ENCODE data around the gene PPP1R18.
"Not testable (repeated sequence)": the region's sequence is repeated elsewhere in the genome, so short reads cannot be mapped to it uniquely, and the experiment has no call there.

The PPP1R18 gene, protein sequence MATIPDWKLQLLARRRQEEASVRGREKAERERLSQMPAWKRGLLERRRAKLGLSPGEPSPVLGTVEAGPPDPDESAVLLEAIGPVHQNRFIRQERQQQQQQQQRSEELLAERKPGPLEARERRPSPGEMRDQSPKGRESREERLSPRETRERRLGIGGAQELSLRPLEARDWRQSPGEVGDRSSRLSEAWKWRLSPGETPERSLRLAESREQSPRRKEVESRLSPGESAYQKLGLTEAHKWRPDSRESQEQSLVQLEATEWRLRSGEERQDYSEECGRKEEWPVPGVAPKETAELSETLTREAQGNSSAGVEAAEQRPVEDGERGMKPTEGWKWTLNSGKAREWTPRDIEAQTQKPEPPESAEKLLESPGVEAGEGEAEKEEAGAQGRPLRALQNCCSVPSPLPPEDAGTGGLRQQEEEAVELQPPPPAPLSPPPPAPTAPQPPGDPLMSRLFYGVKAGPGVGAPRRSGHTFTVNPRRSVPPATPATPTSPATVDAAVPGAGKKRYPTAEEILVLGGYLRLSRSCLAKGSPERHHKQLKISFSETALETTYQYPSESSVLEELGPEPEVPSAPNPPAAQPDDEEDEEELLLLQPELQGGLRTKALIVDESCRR

DNA sequence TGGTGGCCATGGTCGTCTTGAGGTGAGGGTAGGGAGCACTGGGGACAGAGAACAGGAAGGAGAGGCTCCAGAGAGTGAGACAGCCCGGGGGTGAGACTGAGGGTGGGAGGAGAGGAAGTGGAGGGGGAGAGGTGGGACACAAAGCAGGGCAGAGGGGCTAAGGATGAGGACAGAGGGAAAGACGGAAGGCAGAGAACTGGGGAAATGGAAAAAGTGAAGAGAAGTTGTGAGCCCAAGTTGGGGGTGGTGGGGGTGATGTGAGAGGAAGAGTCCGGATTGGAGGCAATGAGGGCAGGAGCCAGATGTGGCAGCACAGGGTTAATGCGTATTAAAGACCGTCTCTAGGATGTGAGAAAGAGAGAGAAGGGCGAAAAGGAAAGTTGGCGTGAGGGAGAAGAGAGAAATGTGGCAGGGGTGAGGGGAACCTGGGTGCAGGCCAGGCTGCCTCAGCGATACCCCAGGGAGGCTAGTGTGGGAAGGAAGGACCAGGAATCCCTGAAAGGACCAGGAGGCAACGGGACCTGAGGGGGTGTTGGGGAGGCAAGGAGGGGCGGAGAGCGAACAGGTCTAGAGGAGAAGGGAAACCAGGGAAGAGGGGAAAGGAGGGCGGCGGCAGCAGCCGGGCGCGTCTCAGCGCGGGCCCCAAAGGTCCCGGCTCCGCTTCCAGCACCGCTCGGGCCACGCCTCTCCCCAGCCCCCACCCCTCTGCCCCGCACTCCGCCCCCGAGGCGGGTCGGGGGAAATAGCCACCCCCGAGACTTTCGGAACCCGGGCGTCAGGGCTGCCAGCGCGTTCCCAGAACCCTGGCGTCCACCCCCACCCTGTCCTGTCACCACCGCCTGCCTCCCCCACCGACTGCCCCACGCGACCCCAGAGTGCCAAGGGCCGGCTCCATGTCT, at the start of gene PPP1R18:
Gene PPP1R18 (minus strand): TSS at position 637 of the 899 bp plus-strand sequence. CDS start 627 bp downstream, at position 10.
- DNase-seq (ENCODE audit: low spot score), result peak; percentile 45

DNA sequence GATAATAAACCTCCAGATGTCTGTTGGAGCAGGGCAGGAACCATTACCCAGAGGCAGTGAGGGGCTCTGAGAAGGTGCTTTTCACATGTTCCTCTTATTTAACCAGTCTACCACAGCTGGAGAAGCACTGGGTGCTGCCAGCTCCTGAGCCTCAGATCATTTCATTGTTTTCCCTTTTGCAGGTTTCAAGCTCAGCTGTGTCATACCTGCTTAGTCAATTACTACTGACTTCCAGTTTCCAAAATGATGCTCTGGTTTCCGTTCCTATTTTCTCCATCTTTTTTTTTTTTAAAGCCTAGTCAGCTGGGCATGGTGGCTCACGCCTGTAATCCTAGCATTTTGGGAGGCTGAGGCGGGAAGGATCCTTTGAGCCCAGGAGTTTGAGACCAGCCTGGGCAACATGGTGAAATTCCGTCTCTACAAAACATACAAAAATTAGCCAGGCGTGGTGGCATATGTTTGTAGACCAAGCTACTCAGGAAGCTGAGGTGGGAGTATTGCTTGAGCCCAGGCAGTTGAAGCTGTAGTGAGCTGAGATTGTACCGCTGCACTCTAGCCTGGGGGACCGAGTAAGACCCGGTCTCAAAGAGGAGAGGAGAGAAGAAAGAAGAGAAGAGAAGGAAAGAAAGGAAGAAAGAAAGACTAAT, 49.3 kb upstream of the PPP1R18 start:
- DNase-seq (ENCODE audit: low spot score), result no peak

DNA sequence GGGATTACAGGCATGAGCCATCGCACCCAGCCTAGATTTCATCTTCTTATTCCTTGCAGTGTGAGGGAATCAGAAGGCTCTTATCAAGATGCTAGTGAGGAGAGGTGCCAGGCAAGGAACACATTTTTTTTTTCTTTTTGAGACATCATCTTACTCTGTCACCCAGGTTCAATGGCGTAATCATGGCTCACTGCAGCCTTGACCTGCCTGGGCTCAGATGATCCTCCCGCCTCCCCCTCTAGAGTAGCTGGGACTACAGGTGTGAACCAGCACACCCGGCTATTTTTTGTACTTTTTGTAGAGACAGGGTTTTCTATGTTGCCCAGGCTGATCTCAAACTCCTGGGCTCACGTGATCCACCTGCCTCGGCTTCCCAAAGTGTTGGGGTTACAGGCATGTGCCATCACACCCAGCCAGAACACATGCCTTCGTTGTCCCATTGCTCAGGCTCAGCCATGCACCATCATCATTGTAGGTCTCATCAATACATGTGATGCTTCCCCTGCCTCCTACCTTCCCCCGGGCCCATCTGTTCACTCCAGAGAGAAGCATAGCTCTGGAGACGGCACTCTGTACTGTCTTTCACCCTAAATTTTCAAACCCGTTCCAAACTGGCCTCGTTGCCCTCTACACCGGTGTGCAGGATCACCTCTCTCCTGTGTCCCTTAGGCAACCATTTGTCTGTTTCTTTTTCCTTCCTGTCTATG, 45.9 kb upstream of the PPP1R18 start:
- no peak for DNase-seq (ENCODE audit: low spot score)

DNA sequence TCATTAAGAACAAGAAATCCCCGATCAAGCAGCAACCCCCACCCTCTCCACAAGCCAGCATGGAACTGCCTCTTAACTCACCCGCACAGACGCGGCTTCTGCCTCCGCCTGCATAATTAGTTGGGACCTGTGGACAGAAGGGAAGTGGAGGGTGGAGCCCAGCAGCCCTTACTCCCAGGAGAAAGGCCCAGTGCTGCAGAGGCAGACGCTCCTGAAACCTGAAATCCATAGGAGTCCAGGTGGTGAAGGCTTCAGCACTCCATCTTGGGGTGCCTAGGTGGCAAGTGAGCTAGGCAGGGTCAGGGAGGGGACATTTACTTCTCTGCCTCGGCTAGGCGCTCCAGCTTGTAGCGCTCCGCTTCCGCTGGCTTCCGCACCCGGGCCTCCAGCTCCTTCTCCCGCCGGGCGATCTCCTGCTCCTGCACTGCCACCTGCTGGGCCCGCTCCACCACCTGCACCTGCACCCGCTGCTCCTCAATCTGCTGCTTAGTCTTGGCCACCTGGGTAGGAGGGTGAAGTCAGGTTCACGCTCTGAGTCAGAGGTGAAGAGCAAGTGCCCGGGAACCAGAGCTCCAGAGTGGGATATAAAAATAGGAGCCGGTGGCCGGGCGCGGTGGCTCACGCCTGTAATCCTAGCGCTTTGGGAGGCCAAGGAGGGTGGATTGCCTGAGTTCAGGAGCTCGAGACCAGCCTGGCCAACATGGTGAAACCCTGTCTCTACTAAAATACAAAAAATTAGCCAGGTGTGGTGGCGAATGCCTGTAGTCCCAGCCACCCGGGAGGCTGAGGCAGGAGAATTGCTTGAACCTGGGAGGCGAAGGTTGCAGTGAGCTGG, 44.4 kb upstream of the PPP1R18 start:
- peak; percentile 57 for DNase-seq (ENCODE audit: low spot score)

DNA sequence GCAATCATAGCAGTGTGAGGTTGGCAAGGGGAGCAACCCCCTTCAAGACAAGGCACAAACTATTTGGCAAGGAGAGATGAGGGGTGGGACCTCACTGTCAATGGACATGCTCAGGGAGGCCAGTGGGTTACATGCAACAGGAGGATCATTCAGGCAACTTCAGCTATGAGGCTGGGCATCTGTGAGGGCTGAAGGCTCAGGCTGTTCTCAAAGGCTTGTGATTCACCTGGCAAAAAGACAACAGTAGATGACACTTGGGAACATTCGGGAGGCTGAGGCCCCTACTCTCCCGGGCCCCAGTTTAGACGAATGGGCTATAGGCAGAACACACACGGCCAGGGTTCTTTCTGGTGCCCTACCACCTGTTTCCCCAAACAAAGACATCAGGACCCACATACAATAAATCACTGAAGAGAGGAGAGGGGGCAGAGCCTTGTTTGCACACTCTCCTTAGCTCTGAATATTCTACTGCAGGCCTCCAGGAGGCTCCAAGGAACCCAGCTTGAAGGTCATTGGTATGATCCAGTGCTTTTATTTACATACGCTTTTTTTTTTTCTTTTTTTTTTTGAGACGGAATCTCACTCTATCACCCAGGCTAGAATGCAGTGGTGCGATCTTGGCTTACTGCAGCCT, 41.6 kb upstream of the PPP1R18 start:
- DNase-seq (ENCODE audit: low spot score), result no peak

DNA sequence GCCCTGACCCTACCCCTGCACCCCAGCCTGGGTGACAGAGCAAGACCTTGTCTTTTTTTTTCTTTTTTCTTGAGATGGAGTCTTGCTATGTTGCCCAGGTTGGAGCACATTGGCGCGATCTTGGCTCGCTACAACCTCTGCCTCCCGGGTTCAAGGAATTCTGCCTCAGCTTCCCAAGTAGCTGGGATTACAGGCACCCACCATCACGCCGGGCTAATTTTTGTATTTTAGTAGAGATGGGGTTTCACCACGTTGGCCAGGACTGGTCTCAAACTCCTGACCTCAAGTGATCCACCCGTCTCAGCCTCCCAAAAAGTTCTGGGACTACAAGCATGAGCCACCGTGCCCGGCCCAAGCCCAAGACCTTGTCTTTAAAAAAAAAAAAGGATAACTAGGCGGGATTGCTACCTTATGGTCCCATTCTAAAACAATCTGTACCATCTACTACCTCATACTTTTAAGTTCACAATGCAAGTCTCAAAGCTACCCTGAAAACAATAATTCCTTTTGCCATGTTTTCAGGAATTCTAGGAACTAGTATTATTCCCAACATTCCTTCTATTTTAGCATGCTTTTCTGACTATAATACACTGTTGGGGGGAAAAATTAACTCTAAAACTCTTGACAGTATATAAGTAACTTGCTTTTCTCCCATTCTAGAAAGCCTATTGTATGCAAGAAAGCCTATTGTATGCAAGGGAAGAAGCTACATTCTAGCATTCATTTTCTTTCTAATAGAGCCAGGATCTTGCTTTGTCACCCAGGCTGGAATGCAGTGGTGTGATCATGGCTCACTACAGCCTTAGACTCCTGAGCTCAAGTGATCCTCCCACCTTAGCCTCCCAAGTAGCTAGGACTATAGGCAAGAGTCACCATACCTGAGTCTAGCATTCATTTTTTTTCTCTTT, 40.3 kb upstream of the PPP1R18 start:
- no peak for DNase-seq (ENCODE audit: low spot score)

DNA sequence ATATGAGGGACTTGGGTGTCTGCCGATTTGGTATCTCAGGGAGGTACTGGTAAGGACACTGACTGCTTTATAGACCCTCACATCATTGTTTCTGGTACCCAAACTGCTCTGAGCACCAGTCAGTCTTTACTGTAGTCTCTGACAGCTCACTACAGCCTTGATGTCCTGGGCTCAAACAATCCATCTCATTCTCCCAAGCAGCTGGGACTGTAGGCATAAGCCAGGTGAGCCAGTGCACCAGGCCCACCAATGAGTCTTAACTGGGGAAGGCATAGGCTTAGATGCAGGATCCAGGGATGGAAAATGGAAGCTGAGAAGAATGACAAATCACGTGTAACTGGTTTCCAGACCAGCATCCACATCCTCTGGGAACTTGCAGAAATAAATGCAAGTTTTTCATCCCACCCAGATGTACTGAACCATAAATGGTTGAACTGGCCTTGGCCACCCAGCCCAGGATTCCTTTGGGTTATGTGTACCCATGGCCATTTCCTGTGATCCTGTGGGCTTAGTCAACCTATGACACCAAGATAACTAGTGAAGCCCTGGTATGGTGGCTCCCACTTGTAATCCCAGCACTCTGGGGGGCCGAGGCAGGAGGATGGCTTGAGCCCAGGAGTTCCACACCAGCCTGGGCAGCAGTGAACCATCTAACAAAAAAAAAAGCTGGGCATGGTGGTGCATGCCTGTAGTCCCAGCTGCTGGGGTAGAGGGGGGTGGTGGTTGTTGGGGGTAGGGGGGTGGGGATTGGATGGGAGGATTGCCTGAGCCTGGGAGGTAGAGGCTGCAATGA, 39.5 kb upstream of the PPP1R18 start:
- DNase-seq (ENCODE audit: low spot score), result no peak

DNA sequence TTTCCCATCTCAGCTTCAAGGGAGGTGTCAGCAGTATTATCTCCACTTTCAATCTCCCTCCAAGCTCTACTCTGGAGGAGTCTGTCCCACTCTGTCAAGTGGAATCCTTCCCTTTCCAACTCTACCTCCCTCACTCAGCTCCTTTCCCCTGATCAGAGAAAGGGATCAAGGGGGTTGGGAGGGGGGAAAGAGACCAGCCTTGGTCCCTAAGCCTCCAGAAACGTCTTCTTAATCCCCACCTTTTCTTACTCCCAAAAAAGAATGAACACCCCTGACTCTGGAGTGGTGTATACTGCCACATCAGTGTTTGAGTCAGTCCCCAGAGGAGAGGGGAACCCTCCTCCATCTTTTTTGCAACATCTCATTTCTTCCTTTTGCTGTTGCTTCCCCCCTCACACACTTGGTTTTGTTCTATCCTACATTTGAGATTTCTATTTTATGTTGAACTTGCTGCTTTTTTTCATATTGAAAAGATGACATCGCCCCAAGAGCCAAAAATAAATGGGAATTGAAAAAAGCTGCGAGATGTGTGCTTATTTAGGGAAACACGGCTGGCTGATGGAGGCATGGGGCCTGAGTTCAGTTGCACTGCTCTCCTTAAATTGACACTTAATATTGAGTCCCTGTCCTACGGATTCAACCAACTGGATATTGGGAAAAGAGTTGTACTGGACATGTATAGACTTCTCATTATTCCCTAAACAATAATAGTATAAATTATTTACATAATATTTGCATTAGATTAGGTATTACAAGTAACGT, 38.6 kb upstream of the PPP1R18 start:
- DNase-seq (ENCODE audit: low spot score), result no peak

DNA sequence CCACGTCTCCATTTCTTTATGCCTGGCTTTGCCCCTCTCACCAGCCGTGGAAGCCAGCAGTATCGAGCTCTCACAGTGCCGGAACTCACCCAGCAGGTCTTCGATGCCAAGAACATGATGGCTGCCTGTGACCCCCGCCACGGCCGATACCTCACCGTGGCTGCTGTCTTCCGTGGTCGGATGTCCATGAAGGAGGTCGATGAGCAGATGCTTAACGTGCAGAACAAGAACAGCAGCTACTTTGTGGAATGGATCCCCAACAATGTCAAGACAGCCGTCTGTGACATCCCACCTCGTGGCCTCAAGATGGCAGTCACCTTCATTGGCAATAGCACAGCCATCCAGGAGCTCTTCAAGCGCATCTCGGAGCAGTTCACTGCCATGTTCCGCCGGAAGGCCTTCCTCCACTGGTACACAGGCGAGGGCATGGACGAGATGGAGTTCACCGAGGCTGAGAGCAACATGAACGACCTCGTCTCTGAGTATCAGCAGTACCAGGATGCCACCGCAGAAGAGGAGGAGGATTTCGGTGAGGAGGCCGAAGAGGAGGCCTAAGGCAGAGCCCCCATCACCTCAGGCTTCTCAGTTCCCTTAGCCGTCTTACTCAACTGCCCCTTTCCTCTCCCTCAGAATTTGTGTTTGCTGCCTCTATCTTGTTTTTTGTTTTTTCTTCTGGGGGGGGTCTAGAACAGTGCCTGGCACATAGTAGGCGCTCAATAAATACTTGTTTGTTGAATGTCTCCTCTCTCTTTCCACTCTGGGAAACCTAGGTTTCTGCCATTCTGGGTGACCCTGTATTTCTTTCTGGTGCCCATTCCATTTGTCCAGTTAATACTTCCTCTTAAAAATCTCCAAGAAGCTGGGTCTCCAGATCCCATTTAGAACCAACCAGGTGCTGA, 37.6 kb upstream of the PPP1R18 start:
- DNase-seq (ENCODE audit: low spot score), result not testable (repeated sequence)

DNA sequence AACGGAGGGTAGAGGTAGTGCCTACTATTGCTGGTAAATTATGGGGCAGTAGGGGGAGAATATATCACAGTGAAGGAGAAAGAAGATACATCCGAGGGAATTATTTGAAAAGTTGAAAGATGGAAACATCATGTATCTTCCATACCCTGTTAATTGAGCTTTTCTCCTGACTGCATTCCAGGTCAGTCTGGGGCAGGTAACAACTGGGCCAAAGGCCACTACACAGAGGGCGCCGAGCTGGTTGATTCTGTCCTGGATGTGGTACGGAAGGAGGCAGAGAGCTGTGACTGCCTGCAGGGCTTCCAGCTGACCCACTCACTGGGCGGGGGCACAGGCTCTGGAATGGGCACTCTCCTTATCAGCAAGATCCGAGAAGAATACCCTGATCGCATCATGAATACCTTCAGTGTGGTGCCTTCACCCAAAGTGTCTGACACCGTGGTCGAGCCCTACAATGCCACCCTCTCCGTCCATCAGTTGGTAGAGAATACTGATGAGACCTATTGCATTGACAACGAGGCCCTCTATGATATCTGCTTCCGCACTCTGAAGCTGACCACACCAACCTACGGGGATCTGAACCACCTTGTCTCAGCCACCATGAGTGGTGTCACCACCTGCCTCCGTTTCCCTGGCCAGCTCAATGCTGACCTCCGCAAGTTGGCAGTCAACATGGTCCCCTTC, 36.9 kb upstream of the PPP1R18 start:
- DNase-seq (ENCODE audit: low spot score), result not testable (repeated sequence)

DNA sequence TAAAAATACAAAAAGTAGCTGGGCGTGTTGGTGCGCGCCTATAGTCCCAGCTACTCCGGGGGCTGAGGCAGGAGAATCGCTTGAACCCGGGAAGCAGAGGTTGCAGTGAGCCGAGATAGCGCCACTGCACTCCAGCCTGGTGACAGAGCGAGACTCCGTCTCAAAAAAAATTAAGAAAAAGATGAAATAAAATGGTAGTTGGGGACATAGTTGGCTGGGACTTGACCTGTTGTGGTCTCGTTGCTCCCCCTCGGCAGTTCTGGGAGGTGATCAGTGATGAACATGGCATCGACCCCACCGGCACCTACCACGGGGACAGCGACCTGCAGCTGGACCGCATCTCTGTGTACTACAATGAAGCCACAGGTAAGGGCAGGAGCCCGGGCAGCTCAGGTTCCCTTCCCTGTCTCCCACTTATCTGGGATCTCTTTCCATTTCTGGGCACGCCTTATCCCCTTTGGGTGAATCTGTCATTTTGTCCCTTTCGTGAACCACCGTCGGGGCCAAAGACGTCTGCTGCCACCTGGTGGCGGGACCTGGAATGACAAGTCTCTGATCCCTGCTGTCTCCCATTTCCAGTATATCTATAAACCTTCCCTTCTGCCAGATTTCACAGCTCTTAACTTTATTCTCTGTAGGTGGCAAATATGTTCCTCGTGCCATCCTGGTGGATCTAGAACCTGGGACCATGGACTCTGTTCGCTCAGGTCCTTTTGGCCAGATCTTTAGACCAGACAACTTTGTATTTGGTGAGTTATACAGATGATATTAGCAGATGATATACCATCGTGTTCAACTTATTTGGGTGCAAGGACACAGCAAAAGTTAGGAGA, 36.1 kb upstream of the PPP1R18 start:
- DNase-seq (ENCODE audit: low spot score), result peak; percentile 77

DNA sequence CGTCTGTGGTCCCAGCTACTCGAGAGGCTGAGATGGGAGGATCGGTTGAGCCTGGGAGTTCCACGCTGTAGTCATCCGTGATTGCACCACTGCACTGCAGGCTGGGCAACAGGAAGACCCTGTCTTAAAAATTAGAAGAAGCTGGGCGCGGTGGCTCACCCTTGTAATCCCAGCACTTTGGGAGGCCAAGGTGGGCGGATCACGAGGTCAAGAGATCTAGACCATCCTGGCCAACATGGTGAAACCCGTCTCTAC, 35.5 kb upstream of the PPP1R18 start:
- DNase-seq (ENCODE audit: low spot score), result not testable (repeated sequence)

DNA sequence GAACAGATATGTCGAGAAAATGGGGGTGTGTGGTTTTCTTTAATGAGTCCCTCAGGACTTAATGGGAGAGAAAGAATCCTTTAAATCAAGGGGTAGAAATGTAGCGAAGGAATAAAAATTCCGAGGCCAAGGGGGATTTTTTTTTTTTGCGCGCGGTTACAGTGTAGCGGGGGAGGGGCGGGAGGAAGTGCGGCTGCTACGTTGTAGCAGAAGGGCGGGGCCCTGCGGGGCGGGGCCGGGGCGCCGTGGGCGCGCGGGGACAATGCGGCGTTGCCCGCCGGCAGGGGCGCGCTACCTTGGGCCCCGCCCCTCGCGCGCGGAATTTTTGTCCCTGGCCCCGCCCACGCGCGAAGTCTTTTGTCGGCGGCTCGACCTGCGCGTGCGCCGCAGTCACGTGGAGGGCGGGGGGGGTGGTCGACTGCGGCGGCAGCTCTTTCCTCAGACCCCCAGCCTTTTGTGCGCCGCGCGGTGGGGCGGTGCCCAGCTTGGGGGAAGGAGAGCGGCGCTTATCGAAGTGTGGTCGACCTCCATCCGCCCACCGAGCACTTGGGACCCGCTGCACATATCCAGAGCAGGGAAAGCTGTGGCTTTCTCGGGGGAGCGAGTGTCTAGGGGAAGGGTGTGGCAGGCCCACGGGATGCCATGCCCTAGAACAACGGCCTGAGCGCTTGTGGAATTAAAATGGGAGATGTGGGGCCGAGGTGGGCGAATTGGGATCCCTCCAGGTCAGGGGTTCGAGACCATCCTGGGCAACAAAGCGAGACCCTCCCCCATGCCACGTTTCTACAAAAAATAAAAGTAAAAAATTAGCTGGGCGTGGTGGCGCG, 35.0 kb upstream of the PPP1R18 start:
- DNase-seq (ENCODE audit: low spot score), result peak; percentile 90

DNA sequence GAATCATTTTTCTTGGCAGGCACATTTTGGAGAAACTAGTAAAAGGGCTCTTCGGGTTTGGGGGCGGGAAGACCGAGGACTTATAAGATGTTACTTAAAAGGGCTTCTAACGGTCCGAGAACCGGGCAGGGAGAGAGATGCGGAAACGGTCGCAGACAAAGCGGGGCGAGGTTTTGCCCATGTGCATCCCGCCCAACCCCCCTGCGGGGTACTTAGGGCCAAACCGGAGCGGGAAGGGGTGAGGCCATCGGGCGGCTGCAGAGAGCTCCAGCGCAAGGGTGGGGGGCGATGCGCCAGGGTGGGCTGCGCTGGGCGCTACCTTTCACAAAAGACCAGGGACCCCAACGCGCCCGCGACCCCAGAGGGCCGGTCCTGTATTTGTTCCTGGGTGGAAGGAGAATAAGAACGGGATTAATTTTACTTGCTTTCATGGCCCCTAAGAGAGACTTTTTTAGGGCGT, 34.3 kb upstream of the PPP1R18 start:
- peak; percentile 50 for DNase-seq (ENCODE audit: low spot score)

Data from putamen (tissue), 1 donor.